ENCODE measurements around the gene INTU.
A peak's percentile ranks its signal among the peaks of the same experiment; 100 is the strongest.
"Not testable (repeated sequence)": the region's sequence is repeated elsewhere in the genome, so short reads cannot be mapped to it uniquely, and the experiment has no call there.

Gene INTU

GRCh38 chr4:127632420-127633403 is at the start of gene INTU:
TSS of gene INTU (plus strand) at chr4:127632957. CDS start at chr4:127633035, 78 bp downstream.
- DNase-seq = peak; percentile 8

GRCh38 chr4:127586496-127586895 is 46.3 kb upstream of the INTU start:
- DNase-seq = not testable (repeated sequence)

GRCh38 chr4:127586922-127587571 is 45.7 kb upstream of the INTU start:
- DNase-seq = no peak

GRCh38 chr4:127589153-127589552 is 43.6 kb upstream of the INTU start:
- DNase-seq = not testable (repeated sequence)

- DNase-seq = no peak
These were observed 34.1 kb upstream of the INTU start for GRCh38 chr4:127598656-127599055.

- DNase-seq = no peak
These were observed 31.7 kb upstream of the INTU start for GRCh38 chr4:127601029-127601428.

GRCh38 chr4:127604949-127605709 is 27.6 kb upstream of the INTU start:
- DNase-seq = no peak

- no peak for DNase-seq
These were observed 25.9 kb upstream of the INTU start for GRCh38 chr4:127606823-127607222.

GRCh38 chr4:127609484-127609883 is 23.3 kb upstream of the INTU start:
- DNase-seq = no peak

GRCh38 chr4:127610488-127610887 is 22.3 kb upstream of the INTU start:
- no peak for DNase-seq

- no peak for DNase-seq
These were observed 15.9 kb upstream of the INTU start for GRCh38 chr4:127616898-127617297.

GRCh38 chr4:127618427-127618826 is 14.3 kb upstream of the INTU start:
- no peak for DNase-seq

GRCh38 chr4:127622621-127622920 is 10.2 kb upstream of the INTU start:
- DNase-seq = no peak

GRCh38 chr4:127622921-127623796 is 9.6 kb upstream of the INTU start:
- no peak for DNase-seq

GRCh38 chr4:127623797-127624083 is 9.0 kb upstream of the INTU start:
- no peak for DNase-seq

- DNase-seq = no peak
These were observed 8.6 kb upstream of the INTU start for GRCh38 chr4:127624173-127624572.

- no peak for DNase-seq
These were observed 3.4 kb upstream of the INTU start for GRCh38 chr4:127629371-127629770.

GRCh38 chr4:127630152-127630551 is 2.6 kb upstream of the INTU start:
- no peak for DNase-seq

GRCh38 chr4:127631420-127631819 is 1.3 kb upstream of the INTU start:
- DNase-seq = no peak

- DNase-seq = no peak
These were observed 1.4 kb downstream of the INTU start for GRCh38 chr4:127634181-127634580.

GRCh38 chr4:127641524-127641923 is 8.8 kb downstream of the INTU start:
- DNase-seq = no peak

GRCh38 chr4:127642169-127642568 is 9.4 kb downstream of the INTU start:
- DNase-seq = no peak

- no peak for DNase-seq
These were observed 11.0 kb downstream of the INTU start for GRCh38 chr4:127643791-127644190.
